Measurements from ENCODE around the gene DHRS2. TPM values are rescaled to one million over a fixed set of nuclear protein-coding genes. Genes with fewer than 3 reads are reported as not detected.

DHRS2 gene
- total and polyA plus RNA-seq, 2 of the 13 experiments (the other 11 are each of a cell fraction or from before 2014, with no cell fraction given) = 1,621 to 3,021 TPM

- TF ChIP-seq PRPF4 (IDR thresholded peaks at IDR 0.05; ENCODE audit: low read depth, low read length, poor library complexity, severe bottlenecking) = no peak
- no peak for TF ChIP-seq MEF2D (CRISPR knock-in tag; IDR thresholded peaks at IDR 0.05)
- TF ChIP-seq MYC (CRISPR knock-in tag; IDR thresholded peaks at IDR 0.05; ENCODE audit: borderline replicate concordance) = 0 out of 2 replicates have a peak, but pooled peaks have one; percentile 42
- no peak for TF ChIP-seq CSRNP1 (CRISPR knock-in tag; IDR thresholded peaks at IDR 0.05)
- no peak for TF ChIP-seq ZNF879 (CRISPR knock-in tag; IDR thresholded peaks at IDR 0.05)
- no peak for TF ChIP-seq KAT7 (CRISPR knock-in tag; IDR thresholded peaks at IDR 0.05; ENCODE audit: borderline replicate concordance)
- TF ChIP-seq MBD4 (IDR thresholded peaks at IDR 0.05; ENCODE audit: borderline replicate concordance, low read length) = no peak
- TF ChIP-seq USF2 (IDR thresholded peaks at IDR 0.05; ENCODE audit: low read depth, low read length) = no peak
- TF ChIP-seq USF2 (CRISPR knock-in tag; IDR thresholded peaks at IDR 0.05; ENCODE audit: borderline replicate concordance) = no peak
- no peak for TF ChIP-seq ZNF768 (CRISPR knock-in tag; IDR thresholded peaks at IDR 0.05)
- TF ChIP-seq HOXA9 (CRISPR knock-in tag; IDR thresholded peaks at IDR 0.05; ENCODE audit: borderline replicate concordance) = peak; percentile 43; the same call in 1 of the 2 replicates
- TF ChIP-seq NR0B2 (CRISPR knock-in tag; IDR thresholded peaks at IDR 0.05) = no peak
- no peak for TF ChIP-seq AKAP8 (CRISPR knock-in tag; IDR thresholded peaks at IDR 0.05)
- TF ChIP-seq CSRNP2 (CRISPR knock-in tag; conservative IDR thresholded peaks at IDR 0.05; ENCODE audit: low read depth) = 0 out of 2 replicates have a peak, but pooled peaks have one; percentile 65
- TF ChIP-seq NCOA5 (CRISPR knock-in tag; IDR thresholded peaks at IDR 0.05) = no peak; the same call in 1 of the 2 replicates
- no peak for TF ChIP-seq ZNF530 (CRISPR knock-in tag; IDR thresholded peaks at IDR 0.05; ENCODE audit: low read depth)
- 0 out of 2 replicates have a peak, but pooled peaks have one; percentile 48 for TF ChIP-seq ZNF7 (CRISPR knock-in tag; IDR thresholded peaks at IDR 0.05)
- TF ChIP-seq AGO2 (optimal IDR thresholded peaks at IDR 0.05; ENCODE audit: low read depth, low read length) = peak; percentile 96
- TF ChIP-seq ZNF253 (CRISPR knock-in tag; IDR thresholded peaks at IDR 0.05; ENCODE audit: borderline replicate concordance) = no peak
- TF ChIP-seq ATF6 (CRISPR knock-in tag; conservative IDR thresholded peaks at IDR 0.05) = no peak; the same call in 1 of the 2 replicates
- no peak for TF ChIP-seq YEATS2 (CRISPR knock-in tag; IDR thresholded peaks at IDR 0.05; ENCODE audit: borderline replicate concordance)
These were observed 9.9 kb downstream of the DHRS2 start (continued) for GRCh38 chr14:23645812-23646647.

Data from HepG2 (cell line).